Effector memory CD4-positive, alpha-beta T cell (primary cell): Measurements from ENCODE around the gene DOCK4.

ENCODE experiments used
- DNase-seq, 3 donors: peaks; one replicate each; pipeline ENCODE4 v3.0.0-alpha.2; 2020
- H3K27ac ChIP-seq: 2 replicates; pipeline ENCODE4 v1.7.0; 2013; ENCODE audit warnings: mild to moderate bottlenecking, low read length, moderate library complexity; ENCODE audit not compliant: insufficient read depth, poor library complexity, severe bottlenecking
- H3K27me3 ChIP-seq: replicated peaks from 2 replicates; pipeline ENCODE4 v1.7.0; 2013; ENCODE audit warnings: mild to moderate bottlenecking, low read length; ENCODE audit not compliant: insufficient read depth, control insufficient read depth, poor library complexity, severe bottlenecking
- H3K36me3 ChIP-seq: 2 replicates; pipeline ENCODE4 v1.7.0; 2013; ENCODE audit warnings: mild to moderate bottlenecking, low read length, moderate library complexity; ENCODE audit not compliant: control insufficient read depth, insufficient read depth
- H3K4me1 ChIP-seq: 2 replicates; pipeline ENCODE4 v1.7.0; 2013; ENCODE audit warnings: low read length, mild to moderate bottlenecking; ENCODE audit not compliant: control insufficient read depth, insufficient read depth, poor library complexity, severe bottlenecking
- H3K4me3 ChIP-seq: 2 replicates; pipeline ENCODE4 v1.7.0; 2013; ENCODE audit warnings: low read length, low read depth, mild to moderate bottlenecking; ENCODE audit not compliant: insufficient read depth, poor library complexity, severe bottlenecking
- H3K9me3 ChIP-seq: 2 replicates; pipeline ENCODE4 v1.7.0; 2013; ENCODE audit warnings: mild to moderate bottlenecking, low read length, moderate library complexity; ENCODE audit not compliant: control insufficient read depth

The DOCK4 gene

DNA sequence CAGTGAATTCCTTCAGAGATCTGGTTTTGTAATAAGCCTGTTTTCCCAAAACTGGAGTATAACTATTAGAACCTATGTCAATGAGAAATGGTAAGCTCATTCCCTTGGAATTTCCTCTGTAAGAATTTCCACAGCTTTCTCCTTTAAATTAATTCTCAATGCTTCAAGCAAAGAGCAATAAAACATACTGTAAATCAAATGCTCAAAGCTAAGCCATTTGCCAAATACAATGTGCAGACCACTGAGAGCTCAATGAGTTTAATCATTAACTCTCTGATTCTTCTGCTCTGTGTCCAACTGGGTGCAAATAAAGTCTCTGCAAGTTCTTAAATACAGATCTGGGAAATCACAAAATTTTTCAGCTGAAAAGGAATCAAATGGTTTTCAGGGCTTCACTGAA is 416.3 kb downstream of the DOCK4 start:
- no peak for DNase-seq
- H3K9me3 ChIP-seq = no peaks in the 10 kb centered on the region
- no peaks in the 10 kb centered on the region for H3K4me1 ChIP-seq
- no peaks in the 10 kb centered on the region for H3K27me3 ChIP-seq
- no peak overlapping the region for H3K27ac ChIP-seq
- H3K36me3 ChIP-seq = no peaks in the 10 kb centered on the region
- no peak overlapping the region for H3K4me3 ChIP-seq

DNA sequence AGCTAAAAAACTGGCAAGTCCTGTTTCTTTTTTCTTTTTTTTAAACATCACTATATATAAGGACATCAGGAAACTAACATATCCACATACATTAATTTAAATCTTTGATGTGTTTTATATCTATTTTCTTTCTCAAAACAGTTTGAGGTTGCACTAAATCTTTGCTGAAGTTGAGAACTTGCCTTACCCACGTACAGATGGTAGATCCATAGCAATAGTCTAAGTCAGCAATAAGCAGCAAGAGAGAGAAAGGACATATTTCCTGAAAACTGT is 417.2 kb downstream of the DOCK4 start:
- no peaks in the 10 kb centered on the region for H3K36me3 ChIP-seq

DNA sequence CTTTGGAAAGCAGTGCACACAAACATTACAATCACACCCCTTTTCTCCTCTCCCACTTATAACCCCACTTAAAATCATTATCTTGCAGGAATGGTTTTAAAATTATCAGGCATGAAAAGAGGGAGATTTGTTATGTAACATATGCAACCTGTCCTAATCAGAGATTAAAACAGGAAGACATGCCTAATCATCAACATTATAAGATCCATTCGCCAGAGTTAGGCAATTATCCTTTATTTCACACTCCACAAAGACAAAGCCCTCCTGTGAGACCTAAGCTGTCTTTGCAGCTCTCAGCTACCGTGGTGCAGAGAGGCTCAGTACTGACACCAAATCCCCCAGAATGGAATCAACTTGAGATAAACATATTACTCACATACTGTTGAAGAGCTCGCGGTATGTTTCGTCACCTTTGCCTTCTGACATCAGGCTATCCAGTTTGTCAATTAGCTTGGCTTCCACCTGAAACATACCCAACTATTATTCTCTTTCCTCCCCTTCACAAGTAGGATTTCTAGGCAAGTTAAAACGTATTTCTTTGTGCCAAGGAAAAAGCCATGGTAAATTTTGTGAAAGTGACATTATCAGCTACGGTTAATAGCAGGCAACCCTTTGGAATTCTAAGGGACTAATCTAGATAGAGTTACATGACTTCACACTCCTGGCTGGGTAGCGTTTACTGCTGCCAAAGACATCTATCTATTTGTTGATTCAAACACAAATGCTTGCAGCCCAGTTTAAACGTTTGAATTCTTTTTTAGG is 417.7 kb downstream of the DOCK4 start:
- Histone ChIP-seq H3K36me3 (no peaks in the 10 kb centered on the region), H3K27ac (no peak overlapping the region), H3K27me3 (no peaks in the 10 kb centered on the region), H3K9me3 (no peaks in the 10 kb centered on the region), H3K4me1 (no peaks in the 10 kb centered on the region), H3K4me3 (no peak overlapping the region)
- no peak for DNase-seq

More for the DNA sequence above, 417.2 kb downstream of the DOCK4 start:
- Histone ChIP-seq H3K9me3 (no peaks in the 10 kb centered on the region), H3K4me1 (no peaks in the 10 kb centered on the region), H3K4me3 (no peak overlapping the region), H3K27me3 (no peaks in the 10 kb centered on the region), H3K27ac (no peak overlapping the region)
- DNase-seq = no peak

DNA sequence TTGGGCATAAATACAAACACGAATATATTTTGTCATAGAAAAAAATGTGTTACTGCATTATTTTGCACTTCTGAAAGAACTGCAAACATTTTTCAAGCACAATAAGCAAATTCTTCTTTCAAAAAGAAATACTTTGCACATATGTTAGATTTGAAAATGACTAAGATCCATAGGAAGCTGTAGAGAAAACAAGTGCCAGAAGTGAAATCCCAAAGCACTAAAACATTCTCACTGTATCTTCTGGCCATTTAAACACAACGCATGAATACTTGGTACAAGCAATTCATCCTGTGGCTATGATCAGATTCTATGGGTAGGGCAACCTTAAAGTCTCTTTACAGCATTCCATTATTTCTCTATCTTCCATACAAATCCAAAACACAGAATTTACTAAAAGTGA is 418.5 kb downstream of the DOCK4 start:
- no peak overlapping the region for H3K4me3 ChIP-seq
- no peaks in the 10 kb centered on the region for H3K9me3 ChIP-seq
- no peak for DNase-seq
- no peaks in the 10 kb centered on the region for H3K4me1 ChIP-seq
- H3K36me3 ChIP-seq = no peaks in the 10 kb centered on the region
- H3K27ac ChIP-seq = no peak overlapping the region
- H3K27me3 ChIP-seq = no peaks in the 10 kb centered on the region

DNA sequence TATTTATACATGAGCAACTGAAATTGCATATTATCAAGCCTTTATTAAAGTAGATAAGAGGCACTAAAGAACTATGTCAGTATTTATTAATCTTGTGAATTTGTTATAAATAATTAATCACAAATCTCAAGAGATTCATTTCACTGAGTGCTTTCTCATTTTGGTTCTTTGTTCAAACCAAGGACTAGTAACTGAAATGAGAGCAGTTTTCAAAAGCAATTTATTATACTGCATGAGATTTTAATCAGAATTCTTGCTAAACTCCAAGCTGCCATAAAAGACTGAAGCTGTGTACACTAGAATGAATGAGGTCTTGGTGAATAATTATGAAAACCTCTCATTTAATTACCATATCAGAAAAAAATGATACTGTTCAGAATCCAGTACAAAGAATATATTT is 419.1 kb downstream of the DOCK4 start:
- Histone ChIP-seq H3K9me3 (no peaks in the 10 kb centered on the region), H3K4me1 (no peaks in the 10 kb centered on the region), H3K36me3 (no peaks in the 10 kb centered on the region), H3K4me3 (no peak overlapping the region), H3K27ac (no peak overlapping the region), H3K27me3 (no peaks in the 10 kb centered on the region)
- DNase-seq = no peak

DNA sequence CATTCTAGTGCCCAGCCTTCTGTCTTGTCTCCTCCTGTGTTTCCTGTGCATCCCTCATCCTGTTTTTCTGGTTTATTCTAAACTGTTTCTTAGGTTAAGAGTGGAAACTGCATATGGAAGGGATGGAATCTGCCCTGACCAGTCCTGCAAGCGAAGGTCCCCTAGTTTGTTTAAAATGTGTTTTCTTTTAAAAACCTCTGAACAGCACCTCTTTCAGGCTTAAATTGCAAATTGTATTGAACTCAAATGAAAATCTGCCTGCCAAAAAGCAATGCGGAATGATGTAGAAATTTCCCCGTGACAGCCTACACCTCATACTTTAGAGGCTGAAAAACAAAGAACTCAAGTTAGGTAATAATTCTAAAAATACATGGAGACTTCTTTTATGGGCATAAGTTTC is 421.1 kb downstream of the DOCK4 start:
- Histone ChIP-seq H3K4me3 (no peak overlapping the region), H3K4me1 (no peaks in the 10 kb centered on the region)

DNA sequence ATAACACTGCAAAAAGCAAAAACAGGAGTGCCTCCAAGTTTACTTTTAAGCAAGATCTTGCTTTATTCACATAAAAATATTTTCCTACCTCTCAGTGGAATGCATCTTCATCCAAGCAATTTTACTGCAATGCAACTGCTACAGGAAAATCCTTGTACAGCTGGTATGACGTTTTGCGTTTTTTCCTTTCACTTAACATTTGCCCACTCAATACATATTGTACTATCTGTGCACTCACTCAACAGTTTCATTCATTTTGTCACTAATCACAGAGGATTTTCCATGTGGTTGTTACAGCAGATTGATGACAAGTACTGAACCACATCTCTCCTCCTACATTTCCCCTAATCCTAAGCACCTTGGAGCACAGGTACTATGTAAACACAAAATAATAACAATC is 421.9 kb downstream of the DOCK4 start:
- Histone ChIP-seq H3K36me3 (no peaks in the 10 kb centered on the region), H3K27me3 (no peaks in the 10 kb centered on the region), H3K4me3 (no peak overlapping the region), H3K9me3 (no peaks in the 10 kb centered on the region), H3K27ac (no peak overlapping the region), H3K4me1 (no peaks in the 10 kb centered on the region)
- DNase-seq = no peak

More for the DNA sequence above, 421.1 kb downstream of the DOCK4 start:
- H3K27me3 ChIP-seq = no peaks in the 10 kb centered on the region
- H3K9me3 ChIP-seq = no peaks in the 10 kb centered on the region
- H3K27ac ChIP-seq = no peak overlapping the region
- no peaks in the 10 kb centered on the region for H3K36me3 ChIP-seq
- no peak for DNase-seq

DNA sequence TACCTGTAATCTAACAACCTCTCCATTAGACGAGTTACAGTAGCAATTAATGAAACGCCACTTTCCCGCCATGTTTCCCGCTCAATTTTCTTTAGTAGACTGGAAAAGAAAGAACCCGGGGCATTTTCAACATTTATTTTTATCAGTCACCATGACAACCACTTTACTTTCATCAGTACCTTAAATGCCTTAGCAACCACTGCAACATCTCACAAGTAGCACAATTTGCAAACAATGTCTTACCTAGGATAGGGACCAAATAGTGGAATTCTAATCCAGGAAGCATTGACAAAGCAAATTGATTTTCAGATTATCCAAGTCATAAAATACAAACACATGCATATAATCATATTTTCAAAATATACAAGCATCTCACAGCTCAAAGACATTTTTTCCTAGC is 422.3 kb downstream of the DOCK4 start:
- H3K4me3 ChIP-seq = no peak overlapping the region
- no peaks in the 10 kb centered on the region for H3K4me1 ChIP-seq
- H3K27ac ChIP-seq = no peak overlapping the region
- H3K27me3 ChIP-seq = no peaks in the 10 kb centered on the region
- no peaks in the 10 kb centered on the region for H3K36me3 ChIP-seq
- no peaks in the 10 kb centered on the region for H3K9me3 ChIP-seq
- DNase-seq = no peak

DNA sequence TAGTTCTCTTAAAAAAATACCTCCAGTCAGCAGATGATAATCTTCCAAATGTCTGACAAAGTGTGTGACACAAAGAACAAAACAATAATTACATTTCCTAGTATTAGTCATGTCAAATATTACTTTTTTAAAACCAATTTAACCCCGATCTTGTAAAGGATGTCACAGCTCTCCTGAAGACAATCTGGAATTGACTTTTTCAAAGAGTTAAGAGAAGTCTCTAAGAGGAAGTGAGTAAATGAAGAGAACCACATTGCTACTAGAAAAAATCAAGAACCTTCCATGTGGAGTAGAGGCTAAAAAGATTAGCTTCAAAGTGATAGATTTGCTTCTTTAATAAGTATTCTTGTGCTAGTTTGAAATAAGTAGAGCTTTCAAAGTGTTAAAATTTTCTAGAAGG is 425.7 kb downstream of the DOCK4 start:
- DNase-seq = no peak
- Histone ChIP-seq H3K36me3 (no peaks in the 10 kb centered on the region), H3K4me3 (no peak overlapping the region), H3K27ac (no peak overlapping the region), H3K27me3 (no peaks in the 10 kb centered on the region), H3K4me1 (no peaks in the 10 kb centered on the region), H3K9me3 (no peaks in the 10 kb centered on the region)

DNA sequence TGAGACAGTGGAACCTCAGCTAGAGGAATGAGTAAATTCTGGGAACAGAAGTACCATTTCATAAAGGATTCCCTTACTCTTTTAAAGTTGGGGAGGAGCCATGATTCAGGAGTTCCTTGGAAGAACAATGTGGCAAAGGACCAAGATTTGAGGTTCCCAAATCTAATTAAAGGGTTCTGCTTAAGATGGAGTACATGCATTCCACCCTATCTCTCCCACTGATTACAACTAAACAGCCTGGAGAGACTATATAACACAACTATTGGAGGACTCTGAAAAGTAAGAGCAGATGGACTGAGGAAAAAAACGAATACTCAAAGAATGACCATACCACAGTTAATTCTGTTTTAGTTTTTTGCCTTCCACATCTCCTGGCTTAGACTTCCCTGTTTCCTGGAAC is 431.0 kb downstream of the DOCK4 start:
- no peak overlapping the region for H3K27ac ChIP-seq
- no peaks in the 10 kb centered on the region for H3K9me3 ChIP-seq
- H3K4me1 ChIP-seq = no peaks in the 10 kb centered on the region
- H3K36me3 ChIP-seq = no peaks in the 10 kb centered on the region
- H3K4me3 ChIP-seq = no peak overlapping the region
- no peaks in the 10 kb centered on the region for H3K27me3 ChIP-seq
- no peak for DNase-seq
